Stomach smooth muscle (tissue), 2 donors: ENCODE data around the gene POLE4.

ENCODE experiments used
- H3K27ac ChIP-seq: one replicate; pipeline ENCODE4 v1.7.0; 2013; ENCODE audit warnings: mild to moderate bottlenecking, low read length, inconsistent platforms
- H3K27me3 ChIP-seq, 2 donors: one replicate each; pipeline ENCODE4 v1.7.0; 2013; ENCODE audit warnings: low read length in 2 of 2; ENCODE audit not compliant: insufficient read depth in 2 of 2, control insufficient read depth in 1 of 2
- H3K36me3 ChIP-seq, 2 donors: one replicate each; pipeline ENCODE4 v1.7.0; 2013; ENCODE audit warnings: low read length in 2 of 2; ENCODE audit not compliant: control insufficient read depth in 2 of 2, insufficient read depth in 2 of 2
- H3K4me1 ChIP-seq: one replicate; pipeline ENCODE4 v1.7.0; 2013; ENCODE audit warnings: low read length; ENCODE audit not compliant: control insufficient read depth, insufficient read depth
- H3K4me3 ChIP-seq, 2 donors: one replicate each; pipeline ENCODE4 v1.7.0; 2013; ENCODE audit warnings: low read length in 2 of 2
- H3K9ac ChIP-seq, 2 donors: one replicate each; pipeline ENCODE4 v1.7.0; 2013; ENCODE audit warnings: low read length in 2 of 2, mild to moderate bottlenecking in 1 of 2
- H3K9me3 ChIP-seq, 2 donors: one replicate each; pipeline ENCODE4 v1.7.0; 2013; ENCODE audit warnings: low read length in 2 of 2; ENCODE audit not compliant: control insufficient read depth in 2 of 2
- donor health status: healthy.
- donor health status: Pancreatic carcinoma.

Gene POLE4, protein sequence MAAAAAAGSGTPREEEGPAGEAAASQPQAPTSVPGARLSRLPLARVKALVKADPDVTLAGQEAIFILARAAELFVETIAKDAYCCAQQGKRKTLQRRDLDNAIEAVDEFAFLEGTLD

DNA sequence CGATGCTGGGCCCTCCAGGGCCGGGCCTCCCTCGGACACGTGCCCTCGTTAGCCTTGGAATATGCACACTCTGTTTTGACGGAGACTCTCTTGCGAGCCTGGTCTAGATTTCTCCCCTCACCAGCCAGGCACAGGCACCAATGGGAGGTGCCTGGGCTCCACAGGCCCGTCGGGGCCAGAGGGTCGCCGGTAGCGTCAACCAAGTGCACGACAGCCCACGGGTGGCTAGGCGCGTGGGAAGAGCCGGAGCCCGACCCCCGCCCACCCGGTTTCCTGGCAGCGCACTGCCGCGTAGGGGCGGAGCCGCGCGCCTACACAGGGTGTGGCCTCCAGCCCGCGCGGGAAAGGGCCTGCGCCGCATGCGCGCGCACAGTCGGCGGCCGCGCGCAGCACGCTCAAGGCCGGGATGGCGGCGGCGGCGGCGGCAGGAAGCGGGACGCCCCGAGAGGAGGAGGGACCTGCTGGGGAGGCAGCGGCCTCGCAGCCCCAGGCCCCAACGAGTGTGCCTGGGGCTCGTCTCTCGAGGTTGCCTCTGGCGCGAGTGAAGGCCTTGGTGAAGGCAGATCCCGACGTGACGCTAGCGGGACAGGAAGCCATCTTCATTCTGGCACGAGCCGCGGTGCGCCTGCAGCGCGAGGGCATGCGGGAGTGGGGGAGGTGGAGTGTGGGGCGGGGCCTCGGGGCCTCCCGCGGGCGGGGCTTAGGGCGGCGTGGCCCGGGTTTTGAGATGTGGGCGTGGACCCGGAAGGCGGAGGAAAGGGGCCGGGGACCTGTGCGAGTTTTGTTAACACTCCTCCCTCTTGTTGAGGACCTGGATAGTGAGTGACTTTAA, at the start of gene POLE4:
POLE4 (plus strand) TSS at position 370 of the 832 bp plus-strand sequence; CDS start at position 407, 37 bp downstream.
- Histone ChIP-seq H3K4me1 (peaks cover 9% of the 10 kb centered on the region), H3K27me3 (no peaks in the 10 kb centered on the region), H3K9ac (peak within 1 kb of the TSS; percentile 66 to 72), H3K9me3 (no peaks in the 10 kb centered on the region), H3K36me3 (peaks cover 0 to 2% of the 10 kb centered on the region in 2 donors), H3K4me3 (peak within 1 kb of the TSS; percentile 80 to 82), H3K27ac (peak within 1 kb of the TSS; percentile 76)

DNA sequence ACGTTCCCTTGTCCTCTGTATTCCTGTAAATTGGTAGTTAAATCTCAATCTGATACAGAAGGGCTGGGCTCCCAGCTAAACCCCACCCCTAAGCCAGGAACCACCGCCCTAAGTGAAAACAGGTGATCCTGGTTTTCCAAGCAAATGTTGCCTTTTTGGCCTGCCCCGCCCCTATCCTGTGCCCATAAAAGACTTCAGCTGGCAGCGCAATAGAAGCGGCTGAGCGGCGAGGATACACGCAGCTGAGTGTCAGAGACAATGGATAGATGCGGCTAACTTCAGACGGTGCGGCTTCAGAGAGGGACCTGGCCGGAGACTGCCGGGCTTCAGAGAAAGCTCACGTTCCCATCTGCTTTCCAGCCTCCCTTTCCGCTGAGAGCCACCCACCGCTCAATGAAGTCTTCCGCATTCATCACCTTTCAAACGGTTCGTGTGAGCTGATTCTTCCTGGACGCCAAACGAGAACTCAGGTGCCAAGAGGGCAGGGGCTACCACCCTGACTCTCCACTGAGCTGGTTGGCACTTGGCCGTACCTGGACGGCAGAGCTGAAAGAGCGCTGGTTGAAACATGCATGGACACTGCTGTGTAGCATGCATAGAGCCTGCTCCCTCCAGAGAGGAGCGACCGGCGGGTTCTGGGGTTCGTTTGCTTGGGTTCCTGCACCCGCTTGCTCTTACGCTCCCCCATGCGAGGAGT, 49.5 kb upstream of the POLE4 start:
- Histone ChIP-seq H3K36me3 (no peaks in the 10 kb centered on the region), H3K9me3 (no peaks in the 10 kb centered on the region), H3K27me3 (peaks cover 15 to 24% of the 10 kb centered on the region in 2 donors), H3K9ac (no peak overlapping the region), H3K27ac (no peak overlapping the region), H3K4me3 (no peak overlapping the region), H3K4me1 (peaks cover 4% of the 10 kb centered on the region)

DNA sequence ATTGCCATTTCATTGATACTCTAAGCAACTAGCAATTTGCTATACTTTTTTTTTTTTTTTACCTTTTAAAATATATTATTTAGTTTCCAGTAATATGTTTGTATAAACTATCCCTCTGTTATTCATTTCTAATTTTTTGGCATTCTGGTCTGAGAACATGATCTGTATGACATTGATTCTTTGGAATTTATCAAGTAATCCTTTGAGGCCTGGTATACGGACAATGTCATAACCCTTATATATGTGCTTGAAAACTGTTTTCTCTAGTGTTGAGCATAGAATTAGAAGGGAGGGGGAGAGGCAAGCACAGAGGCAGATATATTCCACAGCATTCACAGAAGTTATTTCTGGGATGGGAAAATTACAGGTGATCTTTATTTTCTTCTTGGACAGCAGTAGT, 48.2 kb upstream of the POLE4 start:
- peaks cover 15 to 28% of the 10 kb centered on the region in 2 donors for H3K27me3 ChIP-seq
- no peak overlapping the region for H3K9ac ChIP-seq

DNA sequence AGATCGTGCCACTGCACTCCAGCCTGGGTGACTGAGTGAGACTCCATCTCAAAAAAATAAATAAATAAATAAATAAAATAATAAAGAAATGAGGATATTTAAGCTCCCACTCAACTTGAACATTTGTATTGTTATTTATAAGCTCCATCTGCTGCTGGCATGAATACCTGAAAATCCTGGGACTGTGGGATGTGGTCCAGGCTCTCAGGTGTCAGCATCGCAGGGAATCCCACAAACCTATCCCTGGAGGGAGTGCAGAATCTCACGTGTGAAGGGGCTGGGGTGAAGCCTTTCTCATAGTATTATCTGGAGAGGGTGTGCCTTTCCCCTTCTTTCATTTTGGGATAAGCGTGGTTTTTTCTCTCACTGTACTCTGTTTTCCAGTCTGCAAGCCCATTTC, 47.4 kb upstream of the POLE4 start:
- Histone ChIP-seq H3K36me3 (no peaks in the 10 kb centered on the region), H3K4me1 (peaks cover 4% of the 10 kb centered on the region), H3K9ac (no peak overlapping the region), H3K27ac (no peak overlapping the region), H3K9me3 (no peaks in the 10 kb centered on the region), H3K4me3 (no peak overlapping the region), H3K27me3 (peaks cover 15 to 30% of the 10 kb centered on the region in 2 donors)

More for the DNA sequence above, 48.2 kb upstream of the POLE4 start:
- Histone ChIP-seq H3K4me3 (no peak overlapping the region), H3K4me1 (peaks cover 4% of the 10 kb centered on the region), H3K9me3 (no peaks in the 10 kb centered on the region), H3K27ac (no peak overlapping the region), H3K36me3 (no peaks in the 10 kb centered on the region)

DNA sequence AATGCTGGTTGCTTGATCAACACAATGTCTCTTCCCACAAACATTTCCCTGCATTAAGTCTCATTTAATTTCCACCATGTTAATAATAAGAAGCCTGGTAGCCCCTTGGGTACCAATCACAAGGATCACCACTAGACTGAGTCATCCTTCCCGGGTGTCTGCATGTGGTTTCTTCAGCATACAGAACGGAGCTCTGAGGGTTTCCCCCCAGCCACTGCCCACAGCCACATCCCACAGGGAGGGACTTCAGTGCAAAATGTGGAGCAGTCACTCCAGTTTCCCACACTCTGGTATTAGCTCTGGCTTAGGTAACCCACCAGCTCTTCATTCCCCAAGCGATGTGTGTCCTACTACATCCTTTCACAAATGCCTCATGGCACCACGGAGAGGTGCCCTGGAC, 42.7 kb upstream of the POLE4 start:
- H3K27me3 ChIP-seq: peaks cover 26 to 32% of the 10 kb centered on the region in 2 donors

DNA sequence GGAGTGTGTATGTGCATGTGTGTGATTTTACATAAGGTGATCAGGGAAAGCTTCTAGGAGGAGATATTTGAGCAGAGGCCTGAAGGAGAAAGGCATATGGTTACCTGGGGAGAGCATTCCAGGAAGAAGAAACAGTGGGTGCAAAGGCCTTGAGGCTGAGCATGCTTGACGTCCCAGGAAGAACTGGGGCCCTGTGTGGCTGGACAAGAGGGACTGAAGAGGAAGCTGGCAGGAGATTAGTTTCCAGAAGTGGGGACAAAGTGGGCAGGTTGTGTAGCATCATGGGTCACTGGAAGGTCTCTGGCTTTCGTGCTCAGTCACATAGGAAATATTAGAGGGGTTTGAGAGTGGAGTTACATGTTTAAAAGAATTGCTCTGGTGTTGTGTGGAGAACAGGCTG, 42.0 kb upstream of the POLE4 start:
- H3K36me3 ChIP-seq: no peaks in the 10 kb centered on the region
- H3K9ac ChIP-seq: no peak overlapping the region
- peaks cover 0 to 3% of the 10 kb centered on the region in 2 donors for H3K9me3 ChIP-seq
- no peak overlapping the region for H3K4me3 ChIP-seq
- H3K27ac ChIP-seq: no peak overlapping the region
- H3K4me1 ChIP-seq: peaks cover 3% of the 10 kb centered on the region
- peaks cover 27 to 30% of the 10 kb centered on the region in 2 donors for H3K27me3 ChIP-seq

More for the DNA sequence above, 42.7 kb upstream of the POLE4 start:
- peaks cover 3% of the 10 kb centered on the region for H3K4me1 ChIP-seq
- H3K36me3 ChIP-seq: no peaks in the 10 kb centered on the region
- H3K4me3 ChIP-seq: no peak overlapping the region
- no peak overlapping the region for H3K27ac ChIP-seq
- H3K9ac ChIP-seq: no peak overlapping the region
- peaks cover 0 to 3% of the 10 kb centered on the region in 2 donors for H3K9me3 ChIP-seq

DNA sequence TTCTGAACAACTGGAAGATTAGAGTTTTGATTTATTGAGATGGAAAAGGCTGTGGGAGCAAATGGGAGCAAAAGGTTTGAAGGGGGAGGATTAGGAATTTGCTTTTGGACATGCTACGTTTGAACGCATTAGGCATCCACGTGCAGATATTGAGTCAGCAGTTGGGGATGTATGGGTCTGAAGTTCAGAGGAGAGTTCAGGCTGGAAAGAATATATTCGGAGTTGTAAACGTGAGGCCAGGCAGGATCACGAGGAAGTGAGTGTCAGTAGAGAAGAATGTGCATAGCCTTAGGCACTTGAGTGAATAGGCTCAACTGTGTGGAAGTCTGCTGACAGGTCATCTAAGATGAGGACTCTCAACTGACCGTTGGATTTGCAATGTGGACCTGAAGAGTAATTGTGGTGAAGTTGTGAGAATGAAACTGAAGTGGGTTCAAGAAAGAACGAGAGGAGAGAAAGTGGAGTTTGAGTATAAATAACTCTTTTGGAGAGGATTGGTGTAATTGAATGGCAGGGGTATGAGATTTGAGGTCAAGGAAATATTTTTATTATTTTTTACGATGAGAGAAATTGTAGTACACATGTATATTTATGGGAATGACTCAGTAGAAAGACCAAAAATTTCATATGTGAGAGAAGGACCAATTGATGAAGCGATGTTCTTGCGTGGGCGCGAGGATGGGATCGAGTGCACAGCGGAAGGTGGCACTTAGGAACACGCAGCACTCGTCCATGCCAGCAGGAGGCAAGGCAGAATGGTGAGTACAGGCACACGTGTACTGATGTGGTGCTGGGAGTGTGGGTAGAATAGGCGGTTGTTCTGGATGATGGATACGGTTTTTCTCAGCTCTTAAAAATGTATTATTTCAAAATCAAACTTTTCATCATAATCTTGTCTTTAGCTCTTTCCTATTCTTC, 40.5 kb upstream of the POLE4 start:
- Histone ChIP-seq H3K27me3 (peaks cover 18 to 25% of the 10 kb centered on the region in 2 donors), H3K9me3 (peaks cover 0 to 3% of the 10 kb centered on the region in 2 donors), H3K9ac (no peak overlapping the region), H3K27ac (no peak overlapping the region), H3K36me3 (no peaks in the 10 kb centered on the region), H3K4me3 (no peak overlapping the region), H3K4me1 (peaks cover 3% of the 10 kb centered on the region)

DNA sequence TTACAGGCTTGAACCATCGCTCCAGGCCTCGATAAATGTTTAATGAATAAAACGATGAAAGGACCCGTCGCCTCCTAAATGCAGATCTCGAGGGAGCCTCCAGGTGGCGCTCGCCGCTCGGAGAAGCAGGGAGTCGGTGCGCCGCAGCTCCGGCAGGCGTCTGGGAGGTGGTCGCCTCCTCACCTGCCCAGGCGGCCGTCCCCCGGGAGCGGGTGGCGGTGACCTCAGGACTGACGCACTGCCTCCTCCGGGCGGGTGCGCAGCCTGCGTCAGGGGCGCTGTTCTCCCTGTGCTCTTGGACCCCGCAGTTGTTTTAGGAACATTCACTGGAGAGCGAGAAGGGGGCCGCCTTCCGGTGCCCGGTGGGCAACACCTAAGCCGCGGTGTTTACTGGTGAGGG, 38.6 kb upstream of the POLE4 start:
- H3K27me3 ChIP-seq: peaks cover 15 to 25% of the 10 kb centered on the region in 2 donors
- H3K4me1 ChIP-seq: peaks cover 3% of the 10 kb centered on the region
- no peaks in the 10 kb centered on the region for H3K36me3 ChIP-seq
- H3K9me3 ChIP-seq: peaks cover 0 to 3% of the 10 kb centered on the region in 2 donors
- peak overlapping the region in 1 of 2 donors; percentile 40 for H3K4me3 ChIP-seq
- no peak overlapping the region for H3K27ac ChIP-seq
- H3K9ac ChIP-seq: no peak overlapping the region

DNA sequence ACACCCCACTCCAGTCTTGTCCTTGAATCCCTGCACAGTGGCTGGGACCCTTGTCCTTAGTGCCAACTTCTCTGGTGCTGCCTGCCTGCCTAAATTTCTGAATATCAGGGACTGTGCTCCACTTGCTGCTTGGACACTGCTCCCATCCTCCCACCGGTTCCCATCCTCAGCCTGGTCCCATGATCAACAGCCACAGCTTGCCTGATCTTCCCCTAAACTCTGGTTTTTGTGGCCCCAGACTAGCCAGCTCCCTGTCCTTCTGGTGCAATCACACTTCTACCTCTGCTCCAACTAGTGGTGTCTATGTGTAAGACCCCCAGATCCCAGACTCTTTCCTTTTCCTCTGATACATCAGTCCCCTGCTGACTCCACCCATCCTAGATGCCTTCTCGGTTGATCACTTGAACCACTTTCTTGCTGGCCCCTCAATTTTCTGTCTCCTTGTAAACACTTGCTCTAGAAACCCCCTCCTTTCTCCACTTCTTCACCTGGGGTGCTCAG, 37.2 kb upstream of the POLE4 start:
- Histone ChIP-seq H3K4me1 (peaks cover 3% of the 10 kb centered on the region), H3K9me3 (peaks cover 0 to 3% of the 10 kb centered on the region in 2 donors), H3K36me3 (no peaks in the 10 kb centered on the region), H3K9ac (no peak overlapping the region), H3K27ac (no peak overlapping the region), H3K4me3 (no peak overlapping the region), H3K27me3 (peaks cover 9 to 25% of the 10 kb centered on the region in 2 donors)
